ENCODE results near the gene DGKG.

DGKG gene

GRCh38 chr3:186184021-186184420 is 178.0 kb downstream of the DGKG start:
- H3K27ac Mint-ChIP-seq, result no peak overlapping the region
- H3K4me1 Mint-ChIP-seq (ENCODE audit: low read depth), result peaks cover 12% of the 10 kb centered on the region
- no peaks in the 10 kb centered on the region for H3K27me3 Mint-ChIP-seq
- H3K9me3 Mint-ChIP-seq, result no peaks in the 10 kb centered on the region
- no peak overlapping the region for H3K4me3 Mint-ChIP-seq
- H3K36me3 Mint-ChIP-seq (ENCODE audit: low read depth), result no peaks in the 10 kb centered on the region

- Mint-ChIP-seq H3K27ac (no peak overlapping the region), H3K4me1 (ENCODE audit: low read depth) (peaks cover 12% of the 10 kb centered on the region), H3K36me3 (ENCODE audit: low read depth) (no peaks in the 10 kb centered on the region), H3K27me3 (no peaks in the 10 kb centered on the region), H3K4me3 (no peak overlapping the region), H3K9me3 (no peaks in the 10 kb centered on the region)
These were observed 179.2 kb downstream of the DGKG start for GRCh38 chr3:186182850-186183249.

- Mint-ChIP-seq H3K4me3 (no peak overlapping the region), H3K27ac (no peak overlapping the region), H3K4me1 (ENCODE audit: low read depth) (peaks cover 12% of the 10 kb centered on the region), H3K27me3 (no peaks in the 10 kb centered on the region), H3K9me3 (no peaks in the 10 kb centered on the region), H3K36me3 (ENCODE audit: low read depth) (no peaks in the 10 kb centered on the region)
These were observed 180.1 kb downstream of the DGKG start for GRCh38 chr3:186181901-186182300.

GRCh38 chr3:186180891-186181481 is 181.0 kb downstream of the DGKG start:
- H3K4me3 Mint-ChIP-seq, result no peak overlapping the region
- H3K27me3 Mint-ChIP-seq, result no peaks in the 10 kb centered on the region
- no peaks in the 10 kb centered on the region for H3K9me3 Mint-ChIP-seq
- no peaks in the 10 kb centered on the region for H3K36me3 Mint-ChIP-seq (ENCODE audit: low read depth)
- H3K4me1 Mint-ChIP-seq (ENCODE audit: low read depth), result peaks cover 12% of the 10 kb centered on the region
- H3K27ac Mint-ChIP-seq, result no peak overlapping the region

GRCh38 chr3:186180151-186180550 is 181.9 kb downstream of the DGKG start:
- H3K36me3 Mint-ChIP-seq (ENCODE audit: low read depth), result no peaks in the 10 kb centered on the region
- H3K4me3 Mint-ChIP-seq, result no peak overlapping the region
- H3K4me1 Mint-ChIP-seq (ENCODE audit: low read depth), result peaks cover 7% of the 10 kb centered on the region
- H3K27ac Mint-ChIP-seq, result no peak overlapping the region
- H3K9me3 Mint-ChIP-seq, result no peaks in the 10 kb centered on the region
- H3K27me3 Mint-ChIP-seq, result no peaks in the 10 kb centered on the region

GRCh38 chr3:186178412-186178811 is 183.6 kb downstream of the DGKG start:
- Mint-ChIP-seq H3K4me3 (no peak overlapping the region), H3K27ac (no peak overlapping the region), H3K4me1 (ENCODE audit: low read depth) (no peaks in the 10 kb centered on the region), H3K36me3 (ENCODE audit: low read depth) (no peaks in the 10 kb centered on the region), H3K9me3 (no peaks in the 10 kb centered on the region), H3K27me3 (no peaks in the 10 kb centered on the region)

GRCh38 chr3:186176373-186176990 is 185.6 kb downstream of the DGKG start:
- Mint-ChIP-seq H3K36me3 (ENCODE audit: low read depth) (no peaks in the 10 kb centered on the region), H3K4me1 (ENCODE audit: low read depth) (no peaks in the 10 kb centered on the region), H3K27ac (no peak overlapping the region), H3K9me3 (no peaks in the 10 kb centered on the region), H3K4me3 (no peak overlapping the region), H3K27me3 (no peaks in the 10 kb centered on the region)

- no peaks in the 10 kb centered on the region for H3K36me3 Mint-ChIP-seq (ENCODE audit: low read depth)
- no peaks in the 10 kb centered on the region for H3K4me1 Mint-ChIP-seq (ENCODE audit: low read depth)
- H3K4me3 Mint-ChIP-seq, result no peak overlapping the region
- H3K27ac Mint-ChIP-seq, result no peak overlapping the region
- no peaks in the 10 kb centered on the region for H3K9me3 Mint-ChIP-seq
- H3K27me3 Mint-ChIP-seq, result no peaks in the 10 kb centered on the region
These were observed 188.7 kb downstream of the DGKG start for GRCh38 chr3:186173224-186173815.

- Mint-ChIP-seq H3K36me3 (ENCODE audit: low read depth) (no peaks in the 10 kb centered on the region), H3K4me3 (no peak overlapping the region), H3K9me3 (peaks cover 3% of the 10 kb centered on the region), H3K27ac (no peak overlapping the region), H3K4me1 (ENCODE audit: low read depth) (no peaks in the 10 kb centered on the region), H3K27me3 (peaks cover 9% of the 10 kb centered on the region)
These were observed 189.7 kb downstream of the DGKG start for GRCh38 chr3:186172353-186172752.

- no peaks in the 10 kb centered on the region for H3K4me1 Mint-ChIP-seq (ENCODE audit: low read depth)
- H3K9me3 Mint-ChIP-seq, result peaks cover 3% of the 10 kb centered on the region
- H3K27ac Mint-ChIP-seq, result no peak overlapping the region
- no peaks in the 10 kb centered on the region for H3K36me3 Mint-ChIP-seq (ENCODE audit: low read depth)
- H3K4me3 Mint-ChIP-seq, result no peak overlapping the region
- peaks cover 10% of the 10 kb centered on the region for H3K27me3 Mint-ChIP-seq
These were observed 190.5 kb downstream of the DGKG start for GRCh38 chr3:186171521-186171920.

- H3K4me3 Mint-ChIP-seq, result no peak overlapping the region
- no peaks in the 10 kb centered on the region for H3K4me1 Mint-ChIP-seq (ENCODE audit: low read depth)
- H3K9me3 Mint-ChIP-seq, result peaks cover 3% of the 10 kb centered on the region
- no peaks in the 10 kb centered on the region for H3K36me3 Mint-ChIP-seq (ENCODE audit: low read depth)
- no peak overlapping the region for H3K27ac Mint-ChIP-seq
- H3K27me3 Mint-ChIP-seq, result peaks cover 15% of the 10 kb centered on the region
These were observed 191.5 kb downstream of the DGKG start for GRCh38 chr3:186170516-186170915.

- no peak overlapping the region for H3K4me3 Mint-ChIP-seq
- no peak overlapping the region for H3K27ac Mint-ChIP-seq
- no peaks in the 10 kb centered on the region for H3K4me1 Mint-ChIP-seq (ENCODE audit: low read depth)
- peaks cover 3% of the 10 kb centered on the region for H3K9me3 Mint-ChIP-seq
- H3K27me3 Mint-ChIP-seq, result peaks cover 24% of the 10 kb centered on the region
- H3K36me3 Mint-ChIP-seq (ENCODE audit: low read depth), result no peaks in the 10 kb centered on the region
These were observed 192.7 kb downstream of the DGKG start for GRCh38 chr3:186169379-186169778.

- Mint-ChIP-seq H3K36me3 (ENCODE audit: low read depth) (no peaks in the 10 kb centered on the region), H3K9me3 (peaks cover 3% of the 10 kb centered on the region), H3K27ac (no peak overlapping the region), H3K4me1 (ENCODE audit: low read depth) (no peaks in the 10 kb centered on the region), H3K27me3 (peaks cover 28% of the 10 kb centered on the region), H3K4me3 (no peak overlapping the region)
These were observed 193.1 kb downstream of the DGKG start for GRCh38 chr3:186168976-186169375.

GRCh38 chr3:186167646-186168395 is 194.2 kb downstream of the DGKG start:
- Mint-ChIP-seq H3K4me1 (ENCODE audit: low read depth) (no peaks in the 10 kb centered on the region), H3K9me3 (peaks cover 3% of the 10 kb centered on the region), H3K4me3 (no peak overlapping the region), H3K27ac (no peak overlapping the region), H3K27me3 (peaks cover 35% of the 10 kb centered on the region), H3K36me3 (ENCODE audit: low read depth) (no peaks in the 10 kb centered on the region)

Data from stimulated activated naive CD8-positive, alpha-beta T cell treated with anti-CD3 and anti-CD28 coated beads, Interleukin-15, Interleukin-2, amounts not matched to agents 100 ng/mL and 50 ng/mL, for 24 hours (primary cell).